Islet of Langerhans (tissue), 1 donor: Measurements from ENCODE around the gene MAGEB17.

Experiments
- FAIRE-seq: peaks from one replicate; lab custom pipeline; 2011; peaks lifted over from hg19 to GRCh38; lab: Jason Lieb, UNC

Gene MAGEB17

GRCh38 chrX:16210061-16210460, 42.8 kb downstream of the MAGEB17 start:
- FAIRE-seq: no peak

- FAIRE-seq: no peak
These were observed 44.7 kb downstream of the MAGEB17 start for GRCh38 chrX:16212024-16212423.

DNA sequence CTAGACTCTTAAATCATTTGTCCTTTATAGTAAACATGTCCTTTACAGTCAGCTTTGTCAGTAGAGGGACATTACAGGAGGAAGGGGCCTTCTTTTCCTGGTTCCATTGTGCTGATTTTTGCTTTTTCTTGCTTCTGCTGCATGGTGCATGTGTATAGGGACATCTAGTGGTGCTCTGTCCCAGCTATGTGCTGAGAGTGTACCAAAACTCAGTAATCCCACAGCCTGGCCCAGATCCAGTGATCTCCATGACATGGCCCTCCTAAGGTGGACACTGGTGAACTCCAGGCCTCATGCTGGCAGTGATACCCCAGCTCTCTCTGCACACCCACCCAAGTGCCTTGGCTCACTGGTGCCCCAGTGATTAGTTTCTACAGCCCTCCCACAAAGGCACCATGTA, 45.2 kb downstream of the MAGEB17 start:
- FAIRE-seq: no peak

DNA sequence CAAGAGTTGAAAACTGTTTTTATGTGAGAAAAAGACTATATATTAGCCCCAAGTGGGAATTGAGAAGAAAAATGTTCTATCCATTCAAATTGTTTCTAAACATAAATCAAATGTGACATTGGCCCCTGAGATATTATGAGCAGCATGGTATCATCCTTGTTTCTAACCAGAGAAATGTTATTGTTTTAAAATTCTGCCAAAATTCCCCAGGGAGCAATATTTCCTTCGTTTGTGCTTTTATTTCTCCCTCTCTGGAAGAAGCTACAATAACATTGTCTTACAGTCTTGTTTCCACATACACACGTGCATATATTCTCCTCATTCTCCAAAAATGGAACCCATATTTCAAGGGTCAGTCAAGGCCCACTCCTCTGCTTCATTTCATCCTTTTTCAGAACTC, 46.7 kb downstream of the MAGEB17 start:
- FAIRE-seq: no peak

DNA sequence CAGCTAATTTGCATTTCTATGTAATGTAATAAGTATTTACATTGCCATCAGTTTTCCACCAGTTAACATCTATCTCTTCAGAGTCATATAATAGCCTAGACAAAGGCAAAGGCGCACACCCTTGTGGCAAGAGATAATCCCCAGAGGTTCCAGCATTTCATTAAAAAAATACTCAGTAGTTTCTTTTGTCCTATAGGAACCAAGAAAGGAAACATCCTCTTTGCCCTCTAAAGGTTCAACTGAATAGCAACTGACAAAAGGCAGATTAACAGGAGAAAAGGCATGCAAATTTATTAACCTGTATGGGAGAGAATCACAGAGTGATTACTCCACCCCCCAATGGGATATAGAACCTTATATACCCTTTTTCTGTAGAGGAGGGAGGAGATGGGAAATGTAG, 48.4 kb downstream of the MAGEB17 start:
- no peak for FAIRE-seq
